HepG2 (cell line): Measurements from ENCODE around the gene CXADR. TPM values are rescaled to one million over a fixed set of nuclear protein-coding genes. Genes with fewer than 3 reads are reported as not detected.
A peak's percentile ranks its signal among the peaks of the same experiment; 100 is the strongest.
"Not testable (repeated sequence)": the region's sequence is repeated elsewhere in the genome, so short reads cannot be mapped to it uniquely, and the experiment has no call there.

Experiments used
- ATAC-seq: fragments of 200-7000 bp; cut with Tn5 transposase; 3 replicates; pipeline ENCODE4 v1.9.1; 2020; ENCODE audit warnings: mild to moderate bottlenecking, moderate library complexity
- BruUV-seq: library from RNA; stranded (reverse); fragments of 400-500 nt; replicated peaks from 2 replicates; lab custom pipeline; 2021; lab: Mats Ljungman, UMichigan
- CTCF ChIA-PET: fragments of 300-600 bp; formaldehyde crosslinking; extraction: SDS; loops from one replicate; lab custom pipeline; 2021; ENCODE audit warnings: low total read pairs, inconsistent platforms, low intra/inter-chr PET ratio; lab: Yijun Ruan, JAX
- POLR2A ChIA-PET: fragments of 350-600 bp; sonication (Branson Sonifier 250); formaldehyde crosslinking; loops from one replicate; lab custom pipeline; 2020; ENCODE audit warnings: antibody characterized with exemption, inconsistent platforms; lab: Yijun Ruan, JAX
- DNase-seq: peaks from one replicate; pipeline ENCODE4 v3.0.0-alpha.2; 2015; ENCODE audit warnings: low spot score
- FAIRE-seq: peaks from 3 replicates; lab custom pipeline; 2011; peaks lifted over from hg19 to GRCh38; lab: Jason Lieb, UNC
- H2AFZ ChIP-seq: one replicate; pipeline ENCODE4 v1.6.1; 2011; ENCODE audit warnings: low read length, inconsistent platforms
- H3K27ac ChIP-seq: fragments of 300-600 bp; 3 replicates; pipeline ENCODE4 v1.8.0; 2011; ENCODE audit warnings: mixed run types, mild to moderate bottlenecking, mixed read lengths, low read length, inconsistent platforms; ENCODE audit not compliant: insufficient read depth; ENCODE audit errors: extremely low read length
- H3K27me3 ChIP-seq, 2 experiments: fragments of 200-600 bp in 1 of 2; 2 replicates in 1 of 2; 3 replicates in 1 of 2; pipeline versions ENCODE4 v1.6.0 to v1.8.0; 2011; ENCODE audit warnings: low read length in 2 of 2, mild to moderate bottlenecking in 2 of 2, moderate library complexity in 2 of 2, inconsistent platforms in 1 of 2; ENCODE audit not compliant: insufficient read depth in 2 of 2, control insufficient read depth in 1 of 2
- H3K36me3 ChIP-seq, 2 experiments: fragments of 200-600 bp in 1 of 2; replicated peaks in 1 of 2; 2 replicates in 1 of 2; 3 replicates in 1 of 2; pipeline versions ENCODE4 v1.5.1 to v1.8.0; 2011; ENCODE audit warnings: low read length in 2 of 2, inconsistent platforms in 1 of 2; ENCODE audit not compliant: insufficient read depth in 2 of 2, control insufficient read depth in 1 of 2
- H3K4me1 ChIP-seq: 2 replicates; pipeline ENCODE4 v1.5.1; 2012; ENCODE audit warnings: low read length, inconsistent platforms; ENCODE audit not compliant: insufficient read depth
- H3K4me2 ChIP-seq: 2 replicates; pipeline ENCODE4 v1.6.0; 2011; ENCODE audit warnings: low read depth, low read length, inconsistent platforms
- H3K4me3 ChIP-seq, 3 experiments: fragments of 200-600 bp in 1 of 3; sonication (generic), shearing (Covaris generic) in 1 of 3; replicated peaks in 1 of 3; 2 replicates each; pipeline ENCODE4 v1.5.1; 2011 to 2016; ENCODE audit warnings: low read length in 3 of 3, inconsistent platforms in 2 of 3, low read depth in 2 of 3, mild to moderate bottlenecking in 2 of 3, control low read depth in 1 of 3, mixed read lengths in 1 of 3; ENCODE audit not compliant: insufficient read depth in 1 of 3
- H3K79me2 ChIP-seq: one replicate; pipeline ENCODE4 v1.6.1; 2011; ENCODE audit warnings: low read length, inconsistent platforms; ENCODE audit not compliant: insufficient read depth
- H3K9ac ChIP-seq: 2 replicates; pipeline ENCODE4 v1.6.0; 2011; ENCODE audit warnings: mild to moderate bottlenecking, low read depth, low read length, inconsistent platforms; ENCODE audit not compliant: insufficient read depth
- H3K9me3 ChIP-seq: 2 replicates; pipeline ENCODE4 v1.5.1; 2012; ENCODE audit warnings: mild to moderate bottlenecking, low read length
- H4K20me1 ChIP-seq: 2 replicates; pipeline ENCODE4 v1.6.0; 2011; ENCODE audit warnings: inconsistent platforms, mild to moderate bottlenecking, low read length, moderate library complexity; ENCODE audit not compliant: insufficient read depth
- MAFF ChIP-seq: IDR thresholded peaks from 2 replicates; pipeline ENCODE4 v1.6.1; 2011; ENCODE audit warnings: low read depth, low read length, improper control_type of control experiment
- MAFK ChIP-seq, 2 experiments: IDR thresholded peaks in 1 of 2; conservative IDR thresholded peaks in 1 of 2; 2 replicates each; pipeline ENCODE4 v1.6.1; 2011; ENCODE audit warnings: improper control_type of control experiment in 2 of 2, low read length in 2 of 2
- MXD4 ChIP-seq: IDR thresholded peaks from 2 replicates; pipeline ENCODE4 v1.6.1; 2016; ENCODE audit warnings: mild to moderate bottlenecking, missing biosample characterization, missing genetic modification reagents
- PRPF4 ChIP-seq: fragments of 200-400 bp; formaldehyde crosslinking; IDR thresholded peaks from 2 replicates; pipeline ENCODE4 v1.6.1; 2016; ENCODE audit warnings: low read length, low read depth; ENCODE audit not compliant: poor library complexity, severe bottlenecking
- RBFOX2 ChIP-seq: fragments of 200-400 bp; formaldehyde crosslinking; IDR thresholded peaks from 2 replicates; pipeline ENCODE4 v1.6.1; 2017; ENCODE audit warnings: low read depth, mild to moderate bottlenecking, low read length
- SAP130 ChIP-seq: IDR thresholded peaks from 2 replicates; pipeline ENCODE4 v1.6.1; 2016; ENCODE audit warnings: low read depth
- SOX13 ChIP-seq, 3 experiments: fragments of 450-650 bp in 1 of 3; sonication (generic) in 1 of 3; formaldehyde crosslinking in 1 of 3; IDR thresholded peaks in 2 of 3; conservative IDR thresholded peaks in 1 of 3; 2 replicates each; pipeline versions ENCODE4 v1.5.0 to v1.6.1; 2016 to 2020; ENCODE audit warnings: antibody characterized with exemption in 1 of 3, mild to moderate bottlenecking in 1 of 3, missing compliant biosample characterization in 1 of 3, missing genetic modification reagents in 1 of 3, moderate library complexity in 1 of 3
- SOX5 ChIP-seq: IDR thresholded peaks from 2 replicates; pipeline ENCODE4 v1.6.1; 2016; ENCODE audit warnings: borderline replicate concordance
- ZSCAN29 ChIP-seq: sonication (generic); formaldehyde crosslinking; conservative IDR thresholded peaks from 2 replicates; pipeline ENCODE4 v1.4.0; 2020; ENCODE audit warnings: mild to moderate bottlenecking, missing genetic modification reagents
- WGBS: methylation state at CpG from one replicate; pipeline ENCODE4 v1.1.6; 2017; ENCODE audit warnings: low lambda C conversion rate; 5-methylcytosine and 5-hydroxymethylcytosine counted together
- in situ Hi-C: cut with HindIII; loops from 2 replicates; pipeline ENCODE4 v1.10.0; 2017; ENCODE audit warnings: low pct_unique_long_range_greater_than_20kb; ENCODE audit not compliant: extremely low pct_ligation_motif_present
- intact Hi-C: fragments of 100-400 bp; cut with micrococcal nuclease; formaldehyde crosslinking; loops from one replicate; pipeline ENCODE4 v1.10.0; 2022; ENCODE audit not compliant: unreplicated experiment
- polyA plus RNA-seq, 8 experiments: library from polyadenylated mRNA; depleted of rRNA in 3 of 8; stranded (reverse) in 7 of 8; unstranded in 1 of 8; fragments of >200 nt; fragmentation: Illumina TruSeq in 4 of 8; extraction: Trizol in 4 of 8; gene quantifications; 2 replicates each; pipeline versions ENCODE4 v1.2.1 to v1.2.3, GENCODE V29; 2011 to 2016; ENCODE audit warnings: low read depth in 4 of 8, missing spikeins in 1 of 8, mixed read lengths in 1 of 8; ENCODE audit not compliant: insufficient read depth in 1 of 8
- total RNA-seq, 5 experiments: library from RNA; depleted of rRNA; stranded (reverse); fragments of >200 nt; fragmentation: Illumina TruSeq; extraction: Trizol; gene quantifications; 2 replicates each; pipeline ENCODE4 v1.2.3, GENCODE V29; 2016; ENCODE audit warnings: low read depth in 1 of 5
- TF ChIP-seq, protein P1 (sequence below): sonication (generic); IDR thresholded peaks from 2 replicates; pipeline ENCODE4 v1.6.1; 2016; ENCODE audit warnings: low read depth, borderline replicate concordance

CXADR gene
- total and polyA plus RNA-seq, 2 of the 13 experiments (the other 11 are each of a cell fraction or from before 2014, with no cell fraction given), result 86.8 to 110 TPM

DNA sequence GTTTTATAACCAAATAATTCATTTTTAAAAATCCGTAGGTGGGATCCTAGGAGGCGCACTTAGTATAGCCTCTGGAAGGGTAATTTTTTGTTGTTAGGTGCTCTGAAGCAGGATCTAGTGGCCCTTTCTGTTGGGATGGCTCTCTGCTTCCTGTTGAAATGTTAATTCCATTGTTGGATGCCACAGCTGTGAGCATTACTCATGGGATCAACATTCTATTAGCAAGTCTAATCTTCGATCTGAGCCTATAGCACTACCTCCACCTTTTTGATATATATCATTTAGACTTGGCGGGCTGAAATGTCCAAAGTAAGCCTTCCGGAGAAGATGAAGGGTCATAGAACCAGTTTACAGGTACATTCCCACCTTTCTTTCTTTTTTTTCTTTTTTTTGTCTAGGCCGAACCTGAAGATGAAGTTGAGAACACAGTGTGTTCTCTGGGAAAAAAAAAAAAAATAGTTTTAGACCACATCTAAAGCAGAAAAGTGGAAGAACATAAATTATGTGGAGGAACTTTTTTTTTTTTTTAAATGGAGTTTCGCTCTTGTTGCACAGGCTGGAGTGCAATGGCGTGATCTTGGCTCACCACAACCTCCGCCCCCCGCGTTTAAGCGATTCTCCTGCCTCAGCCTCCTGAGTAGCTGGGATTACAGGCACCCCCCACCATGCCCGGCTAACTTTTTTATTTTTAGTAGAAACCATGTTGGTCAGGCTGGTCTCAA, 1.4 kb downstream of the CXADR start (continued):
- TF ChIP-seq PRPF4 (no peak), SOX13 (IDR thresholded peaks at IDR 0.05) (no peak), SOX13 (CRISPR knock-in tag; conservative IDR thresholded peaks at IDR 0.05 in 1 of 2, IDR thresholded peaks at IDR 0.05 in 1 of 2) (0 out of 4 replicates have a peak, but pooled peaks of 1 of the 2 experiments have one; percentile 8), SOX5 (CRISPR knock-in tag) (peak; percentile 36; the same call in 1 of the 2 replicates), SAP130 (CRISPR knock-in tag) (peak; percentile 71), MXD4 (CRISPR knock-in tag) (no peak), RBFOX2 (no peak; the same call in 1 of the 2 replicates), ZSCAN29 (no peak)
- TF ChIP-seq, protein P1, sequence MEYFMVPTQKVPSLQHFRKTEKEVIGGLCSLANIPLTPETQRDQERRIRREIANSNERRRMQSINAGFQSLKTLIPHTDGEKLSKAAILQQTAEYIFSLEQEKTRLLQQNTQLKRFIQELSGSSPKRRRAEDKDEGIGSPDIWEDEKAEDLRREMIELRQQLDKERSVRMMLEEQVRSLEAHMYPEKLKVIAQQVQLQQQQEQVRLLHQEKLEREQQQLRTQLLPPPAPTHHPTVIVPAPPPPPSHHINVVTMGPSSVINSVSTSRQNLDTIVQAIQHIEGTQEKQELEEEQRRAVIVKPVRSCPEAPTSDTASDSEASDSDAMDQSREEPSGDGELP, result peak; percentile 69

DNA sequence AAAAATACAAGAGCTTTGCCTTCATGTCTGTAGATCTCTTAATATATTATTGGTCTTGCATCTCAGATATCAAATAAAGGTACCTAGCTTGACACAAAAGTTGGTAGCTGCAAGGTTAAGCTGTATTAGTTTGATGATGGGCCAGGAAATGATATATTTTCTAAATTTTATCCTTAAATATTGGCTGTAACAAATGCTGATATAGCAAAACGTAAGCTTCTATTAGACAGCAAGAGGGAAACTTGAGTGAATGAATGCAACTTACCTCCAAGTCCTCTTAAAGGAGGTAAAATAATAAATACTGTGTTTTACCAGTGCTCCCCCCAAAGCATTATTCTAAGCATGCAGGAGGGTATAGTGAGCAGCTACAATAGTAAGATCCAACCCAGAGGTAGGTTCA, 4.2 kb downstream of the CXADR start:
- H3K9me3 ChIP-seq, CTCF ChIA-PET, FAIRE-seq, ATAC-seq, H3K9ac ChIP-seq, H2AFZ ChIP-seq, H3K27me3 ChIP-seq, H3K4me3 ChIP-seq, H3K4me2 ChIP-seq, DNase-seq, H3K27ac ChIP-seq, in situ Hi-C loops, BruUV-seq, intact Hi-C loops: not testable (repeated sequence)
- WGBS, result 100% methylated on average over 1 of the region's 1 CpG
- Histone ChIP-seq H4K20me1 (peaks cover 25% of the 10 kb centered on the region), H3K79me2 (peaks cover 88% of the 10 kb centered on the region), H3K4me1 (peaks cover 77% of the 10 kb centered on the region), H3K36me3 (peaks cover 3 to 14% of the 10 kb centered on the region in 2 experiments; a peak in 2 of 5 replicates)
- TF ChIP-seq MAFK (conservative IDR thresholded peaks at IDR 0.05 in 1 of 2, IDR thresholded peaks at IDR 0.05 in 1 of 2; ENCODE audit: low read length in 2 of 2) (peak; percentile 73 to 85), MAFF (peak; percentile 76)
- POLR2A ChIA-PET, result interaction anchor here (1.7 kb wide), 1 partner anchor 10 kb away, joined by 3 read pairs; no protein-coding TSS in a partner anchor
